Cardiac muscle cell (in vitro differentiated cells and primary cell): ENCODE measurements around the gene MAMDC2. TPM values are rescaled to one million over a fixed set of nuclear protein-coding genes. Genes with fewer than 3 reads are reported as not detected.

ENCODE experiments used
- DNase-seq, 2 donors: peaks; one replicate each; pipeline versions ENCODE4 v3.0.0 to v3.0.0-alpha.2; 2010 to 2017; ENCODE audit warnings: low read depth in 1 of 2, low spot score in 1 of 2
- H3K27ac ChIP-seq: fragments of 200-600 bp; sonication (generic); 2 replicates; pipeline ENCODE4 v1.5.1; 2016
- H3K27me3 ChIP-seq: fragments of 200-600 bp; sonication (generic); 2 replicates; pipeline ENCODE4 v1.6.0; 2016; ENCODE audit warnings: control low read depth
- H3K36me3 ChIP-seq: fragments of 200-600 bp; sonication (generic); 2 replicates; pipeline ENCODE4 v1.5.1; 2016; ENCODE audit warnings: control low read depth
- H3K4me1 ChIP-seq: fragments of 200-600 bp; sonication (generic); 2 replicates; pipeline ENCODE4 v1.8.1; 2017; ENCODE audit warnings: low read depth, mild to moderate bottlenecking, mixed run types
- H3K4me3 ChIP-seq: fragments of 200-600 bp; sonication (generic); 2 replicates; pipeline ENCODE4 v1.5.1; 2016; ENCODE audit warnings: mild to moderate bottlenecking
- H3K9me3 ChIP-seq: fragments of 200-600 bp; sonication (generic); 2 replicates; pipeline ENCODE4 v1.5.1; 2017; ENCODE audit warnings: low read depth, mild to moderate bottlenecking, control low read depth
- polyA plus RNA-seq: library from polyadenylated mRNA; unstranded; fragments of >200 nt; fragmentation: Nextera tagmentation; extraction: Ambion mirVana; gene quantifications from 2 replicates; pipeline ENCODE4 v1.2.1, GENCODE V29; 2016
- total RNA-seq: library from RNA; depleted of rRNA; stranded (reverse); fragments of >200 nt; gene quantifications from 2 replicates; pipeline ENCODE4 v1.2.3, GENCODE V29; 2016
- TF ChIP-seq, protein P1 (sequence below): IDR thresholded peaks from 2 replicates; pipeline ENCODE4 v1.5.1; 2012; ENCODE audit warnings: low read depth, mild to moderate bottlenecking, low read length

MAMDC2 gene
- total and polyA plus RNA-seq, 2 experiments from 2014 or later: 0.54 to 1.1 TPM

DNA sequence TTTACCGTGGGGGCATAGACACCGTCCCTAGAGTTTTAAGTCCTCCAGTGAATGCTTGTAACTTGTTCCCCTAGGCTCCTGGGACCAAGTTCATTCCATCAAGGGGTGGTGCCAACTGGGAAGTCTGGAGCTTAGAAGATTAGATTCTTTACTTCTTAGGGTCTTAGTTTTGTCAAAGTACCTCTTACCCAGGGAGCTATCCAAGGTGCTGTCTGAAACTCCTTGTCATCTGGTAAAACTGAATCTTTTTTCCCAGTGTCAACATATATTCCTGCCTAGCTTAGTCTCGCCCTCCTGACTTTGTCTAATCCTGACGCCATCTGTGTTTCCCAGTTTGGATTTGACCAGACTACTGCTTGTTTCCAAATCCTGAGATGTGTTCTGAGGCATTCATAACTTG lies 41.6 kb downstream of the MAMDC2 start:
- Histone ChIP-seq H3K27ac (no peak overlapping the region), H3K27me3 (no peaks in the 10 kb centered on the region), H3K9me3 (no peaks in the 10 kb centered on the region), H3K4me3 (no peak overlapping the region), H3K4me1 (no peaks in the 10 kb centered on the region), H3K36me3 (no peaks in the 10 kb centered on the region)
- peak; percentile 65 to 73 for DNase-seq
- TF ChIP-seq, protein P1, sequence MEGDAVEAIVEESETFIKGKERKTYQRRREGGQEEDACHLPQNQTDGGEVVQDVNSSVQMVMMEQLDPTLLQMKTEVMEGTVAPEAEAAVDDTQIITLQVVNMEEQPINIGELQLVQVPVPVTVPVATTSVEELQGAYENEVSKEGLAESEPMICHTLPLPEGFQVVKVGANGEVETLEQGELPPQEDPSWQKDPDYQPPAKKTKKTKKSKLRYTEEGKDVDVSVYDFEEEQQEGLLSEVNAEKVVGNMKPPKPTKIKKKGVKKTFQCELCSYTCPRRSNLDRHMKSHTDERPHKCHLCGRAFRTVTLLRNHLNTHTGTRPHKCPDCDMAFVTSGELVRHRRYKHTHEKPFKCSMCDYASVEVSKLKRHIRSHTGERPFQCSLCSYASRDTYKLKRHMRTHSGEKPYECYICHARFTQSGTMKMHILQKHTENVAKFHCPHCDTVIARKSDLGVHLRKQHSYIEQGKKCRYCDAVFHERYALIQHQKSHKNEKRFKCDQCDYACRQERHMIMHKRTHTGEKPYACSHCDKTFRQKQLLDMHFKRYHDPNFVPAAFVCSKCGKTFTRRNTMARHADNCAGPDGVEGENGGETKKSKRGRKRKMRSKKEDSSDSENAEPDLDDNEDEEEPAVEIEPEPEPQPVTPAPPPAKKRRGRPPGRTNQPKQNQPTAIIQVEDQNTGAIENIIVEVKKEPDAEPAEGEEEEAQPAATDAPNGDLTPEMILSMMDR: no peak

DNA sequence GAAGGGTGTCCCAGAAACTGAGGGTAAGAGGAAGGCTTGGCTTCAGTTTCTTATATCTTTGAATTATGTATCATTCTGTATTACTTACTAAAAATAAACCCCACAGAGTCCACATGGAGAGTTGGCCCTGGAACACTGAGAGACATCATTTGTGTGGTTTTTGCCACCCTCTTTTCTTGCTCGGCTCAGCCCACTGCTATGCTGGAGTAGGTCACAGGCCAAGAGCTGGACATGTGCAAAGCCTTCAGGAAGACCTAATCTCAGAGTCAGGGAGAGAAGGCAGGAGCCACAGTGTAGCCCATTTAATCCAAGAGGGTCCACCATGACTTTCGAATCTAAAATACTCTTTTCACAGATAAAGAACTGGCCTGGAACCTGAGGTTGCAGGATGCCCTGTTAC lies 47.5 kb downstream of the MAMDC2 start:
- Histone ChIP-seq H3K9me3 (no peaks in the 10 kb centered on the region), H3K36me3 (no peaks in the 10 kb centered on the region), H3K4me1 (no peaks in the 10 kb centered on the region), H3K27ac (no peak overlapping the region), H3K4me3 (no peak overlapping the region), H3K27me3 (no peaks in the 10 kb centered on the region)
- TF ChIP-seq, protein P1: no peak
- no peak for DNase-seq

DNA sequence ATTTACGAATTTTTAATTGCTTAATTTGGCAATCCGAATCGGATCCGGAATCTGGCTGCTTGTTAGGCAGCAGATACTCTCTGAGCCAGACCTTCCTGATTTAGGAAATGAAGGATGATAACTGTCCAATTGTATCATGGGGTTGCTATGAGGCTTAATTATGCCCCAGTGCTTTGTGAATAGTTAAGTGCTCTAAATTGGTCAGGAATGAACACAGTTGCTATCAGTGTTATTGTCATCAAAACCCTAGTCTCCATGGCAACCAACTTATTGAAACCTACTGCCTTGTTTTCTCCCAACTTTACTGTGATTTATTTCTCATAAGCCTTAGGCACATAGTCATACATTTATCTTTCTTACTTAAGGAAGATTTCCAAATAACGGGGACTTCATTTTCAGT lies 47.9 kb downstream of the MAMDC2 start:
- Histone ChIP-seq H3K9me3 (no peaks in the 10 kb centered on the region), H3K36me3 (no peaks in the 10 kb centered on the region), H3K4me3 (no peak overlapping the region), H3K27ac (no peak overlapping the region), H3K27me3 (no peaks in the 10 kb centered on the region), H3K4me1 (no peaks in the 10 kb centered on the region)
- no peak for DNase-seq
- TF ChIP-seq, protein P1: no peak

DNA sequence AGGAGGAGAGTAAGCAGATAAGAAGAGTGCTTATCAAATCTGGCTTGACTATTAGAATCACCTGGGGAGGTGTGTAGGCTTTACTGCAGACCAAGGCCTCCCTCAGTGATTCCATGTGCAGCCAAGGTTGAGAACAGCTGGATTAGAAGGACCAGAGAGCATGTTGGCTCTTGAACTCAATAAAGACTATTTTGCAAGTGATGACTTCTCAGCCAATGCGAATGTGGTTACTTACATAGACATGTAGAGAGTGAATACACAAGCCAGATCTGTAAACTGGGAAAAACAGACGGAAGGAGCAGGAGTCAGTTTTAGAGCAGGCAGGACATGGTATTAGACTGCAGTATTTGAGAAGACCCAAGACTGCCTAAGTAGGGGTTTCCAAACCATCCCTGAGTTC lies 48.5 kb downstream of the MAMDC2 start:
- TF ChIP-seq, protein P1: no peak
- no peaks in the 10 kb centered on the region for H3K4me1 ChIP-seq
- H3K27me3 ChIP-seq: no peaks in the 10 kb centered on the region
- no peaks in the 10 kb centered on the region for H3K9me3 ChIP-seq
- no peak for DNase-seq
- H3K36me3 ChIP-seq: no peaks in the 10 kb centered on the region
- no peak overlapping the region for H3K27ac ChIP-seq
- H3K4me3 ChIP-seq: no peak overlapping the region

DNA sequence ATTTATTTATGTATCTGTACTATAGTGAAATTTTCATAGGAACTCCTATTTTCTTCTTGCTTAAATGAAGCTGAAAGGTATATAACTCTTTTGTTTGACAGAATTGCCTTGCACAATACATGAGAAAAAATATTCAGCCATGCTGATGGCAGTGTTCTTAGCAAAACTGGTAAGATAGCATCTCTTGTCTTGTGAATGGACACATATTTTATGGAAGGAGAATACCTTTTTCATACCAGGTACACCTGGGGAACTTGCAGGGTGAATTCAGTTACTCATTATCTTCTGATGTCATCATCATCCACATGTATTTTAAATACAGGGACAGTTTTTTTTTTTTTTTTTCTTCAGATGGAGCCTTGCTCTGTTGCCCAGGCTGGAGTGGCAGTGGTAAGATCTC lies 49.4 kb downstream of the MAMDC2 start:
- no peaks in the 10 kb centered on the region for H3K9me3 ChIP-seq
- no peak overlapping the region for H3K4me3 ChIP-seq
- no peak for DNase-seq
- TF ChIP-seq, protein P1: no peak
- no peaks in the 10 kb centered on the region for H3K4me1 ChIP-seq
- H3K27me3 ChIP-seq: no peaks in the 10 kb centered on the region
- H3K36me3 ChIP-seq: no peaks in the 10 kb centered on the region
- H3K27ac ChIP-seq: no peak overlapping the region

DNA sequence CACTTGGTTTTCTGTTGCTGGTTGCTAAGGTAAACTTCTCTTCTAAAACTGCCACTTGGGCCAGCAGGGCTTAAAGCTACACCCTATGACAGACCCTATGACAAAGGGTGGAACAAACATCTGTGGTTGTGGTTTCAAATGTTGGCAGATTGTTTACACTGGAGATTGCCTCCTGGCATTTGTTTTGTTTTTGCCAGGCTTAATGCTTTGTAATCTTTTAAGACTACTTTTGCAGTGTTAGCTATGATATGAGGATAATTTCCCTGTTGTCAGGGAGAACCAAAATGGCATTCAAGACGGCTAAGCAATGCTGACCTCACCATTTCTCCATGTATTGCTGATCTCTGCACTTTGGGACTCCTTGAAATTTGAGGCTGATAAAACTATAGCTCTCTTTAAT lies 50.3 kb downstream of the MAMDC2 start:
- no peak overlapping the region for H3K4me3 ChIP-seq
- no peak for DNase-seq
- TF ChIP-seq, protein P1: no peak
- no peaks in the 10 kb centered on the region for H3K27me3 ChIP-seq
- H3K36me3 ChIP-seq: no peaks in the 10 kb centered on the region
- no peaks in the 10 kb centered on the region for H3K4me1 ChIP-seq
- H3K9me3 ChIP-seq: no peaks in the 10 kb centered on the region
- no peak overlapping the region for H3K27ac ChIP-seq
